PFSK-1 (cell line): ENCODE results near the gene DOCK1.

Experiments used
- FOXP2 ChIP-seq: optimal IDR thresholded peaks from 2 replicates; pipeline ENCODE3; 2011; ENCODE audit warnings: borderline replicate concordance, control low read depth, inconsistent platforms; ENCODE audit not compliant: insufficient read depth; ENCODE audit errors: extremely low read length, extremely low read depth
- POLR2AphosphoS5 ChIP-seq: IDR thresholded peaks from 2 replicates; pipeline ENCODE4 v1.6.1; 2012; ENCODE audit warnings: low read depth, mild to moderate bottlenecking, control low read depth, low read length, moderate library complexity
- SIN3A ChIP-seq: IDR thresholded peaks from 2 replicates; pipeline ENCODE4 v1.6.1; 2012; ENCODE audit warnings: mild to moderate bottlenecking, low read length, moderate library complexity, borderline replicate concordance; ENCODE audit not compliant: insufficient read depth
- TAF1 ChIP-seq: IDR thresholded peaks from 2 replicates; pipeline ENCODE4 v1.6.1; 2012; ENCODE audit warnings: low read length, control low read depth, borderline replicate concordance; ENCODE audit not compliant: insufficient read depth
- TF ChIP-seq, protein P1 (sequence below), 2 experiments: IDR thresholded peaks; 2 replicates each; pipeline versions ENCODE4 v1.6.1 to v1.8.0; 2011 to 2012; ENCODE audit warnings: low read depth in 2 of 2, low read length in 2 of 2, control low read depth in 1 of 2, inconsistent platforms in 1 of 2, mild to moderate bottlenecking in 1 of 2, moderate library complexity in 1 of 2; ENCODE audit not compliant: insufficient read depth in 1 of 2

DOCK1 gene

DNA sequence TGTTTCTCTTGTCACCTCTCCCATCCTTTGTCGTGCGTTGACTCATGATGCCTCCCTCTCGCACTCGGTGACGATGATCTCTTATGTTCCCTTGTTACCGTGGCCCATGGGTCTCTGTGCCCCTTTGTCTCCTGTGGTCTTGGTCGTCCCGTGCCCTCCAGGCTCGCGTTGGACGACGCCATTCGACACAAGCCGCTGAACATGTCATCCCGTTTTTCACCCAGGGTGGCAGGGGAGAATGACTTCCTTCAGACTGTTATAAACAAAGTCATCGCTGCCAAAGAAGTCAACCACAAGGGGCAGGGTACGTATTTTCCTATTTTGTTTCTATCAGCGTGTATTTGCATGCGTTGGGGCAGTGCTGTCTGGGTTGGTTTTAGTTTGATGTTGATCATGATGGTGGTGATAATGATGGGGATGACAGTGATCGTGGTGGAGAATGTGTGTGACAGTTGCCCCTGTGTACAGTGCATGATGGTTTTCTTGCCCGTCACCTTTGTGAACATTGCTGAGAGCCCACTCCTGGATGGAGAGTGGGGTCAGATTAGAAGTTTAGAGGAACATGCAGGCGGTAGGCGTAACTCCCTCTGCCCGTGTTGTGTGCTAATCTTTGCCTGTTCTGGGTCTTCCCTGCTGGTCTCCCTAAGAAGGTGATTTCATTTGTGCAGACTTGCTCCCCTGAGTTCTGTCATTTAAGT, 107.0 kb downstream of the DOCK1 start:
- TF ChIP-seq SIN3A (no peak), FOXP2 (no peak), TAF1 (no peak), POLR2AphosphoS5 (no peak)
- TF ChIP-seq, protein P1, sequence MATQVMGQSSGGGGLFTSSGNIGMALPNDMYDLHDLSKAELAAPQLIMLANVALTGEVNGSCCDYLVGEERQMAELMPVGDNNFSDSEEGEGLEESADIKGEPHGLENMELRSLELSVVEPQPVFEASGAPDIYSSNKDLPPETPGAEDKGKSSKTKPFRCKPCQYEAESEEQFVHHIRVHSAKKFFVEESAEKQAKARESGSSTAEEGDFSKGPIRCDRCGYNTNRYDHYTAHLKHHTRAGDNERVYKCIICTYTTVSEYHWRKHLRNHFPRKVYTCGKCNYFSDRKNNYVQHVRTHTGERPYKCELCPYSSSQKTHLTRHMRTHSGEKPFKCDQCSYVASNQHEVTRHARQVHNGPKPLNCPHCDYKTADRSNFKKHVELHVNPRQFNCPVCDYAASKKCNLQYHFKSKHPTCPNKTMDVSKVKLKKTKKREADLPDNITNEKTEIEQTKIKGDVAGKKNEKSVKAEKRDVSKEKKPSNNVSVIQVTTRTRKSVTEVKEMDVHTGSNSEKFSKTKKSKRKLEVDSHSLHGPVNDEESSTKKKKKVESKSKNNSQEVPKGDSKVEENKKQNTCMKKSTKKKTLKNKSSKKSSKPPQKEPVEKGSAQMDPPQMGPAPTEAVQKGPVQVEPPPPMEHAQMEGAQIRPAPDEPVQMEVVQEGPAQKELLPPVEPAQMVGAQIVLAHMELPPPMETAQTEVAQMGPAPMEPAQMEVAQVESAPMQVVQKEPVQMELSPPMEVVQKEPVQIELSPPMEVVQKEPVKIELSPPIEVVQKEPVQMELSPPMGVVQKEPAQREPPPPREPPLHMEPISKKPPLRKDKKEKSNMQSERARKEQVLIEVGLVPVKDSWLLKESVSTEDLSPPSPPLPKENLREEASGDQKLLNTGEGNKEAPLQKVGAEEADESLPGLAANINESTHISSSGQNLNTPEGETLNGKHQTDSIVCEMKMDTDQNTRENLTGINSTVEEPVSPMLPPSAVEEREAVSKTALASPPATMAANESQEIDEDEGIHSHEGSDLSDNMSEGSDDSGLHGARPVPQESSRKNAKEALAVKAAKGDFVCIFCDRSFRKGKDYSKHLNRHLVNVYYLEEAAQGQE (IDR thresholded peaks at IDR 0.05; ENCODE audit: insufficient read depth in 1 of 2, low read depth in 2 of 2, low read length in 2 of 2) = no peak

DNA sequence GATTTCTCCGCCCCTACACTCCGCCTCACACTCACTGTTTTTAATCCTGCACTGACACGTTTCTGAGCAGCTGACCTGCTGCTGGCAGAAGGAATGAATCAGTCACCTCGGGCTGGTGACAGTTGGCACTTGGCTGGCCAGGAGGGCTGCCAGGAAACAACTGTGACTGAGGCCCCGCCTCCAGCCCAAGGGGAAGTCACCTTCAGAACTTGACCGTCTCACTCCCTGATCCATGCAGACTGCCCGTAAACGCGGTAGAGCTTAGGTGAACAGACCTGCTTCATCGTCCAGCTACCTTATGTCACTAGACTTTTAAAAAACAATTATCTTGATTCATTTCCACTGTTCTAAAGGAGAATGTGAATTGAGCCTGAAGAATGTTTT, 107.5 kb downstream of the DOCK1 start:
- TF ChIP-seq POLR2AphosphoS5 = no peak
- TF ChIP-seq SIN3A = no peak
- TF ChIP-seq TAF1 = no peak
- no peak for TF ChIP-seq FOXP2
- TF ChIP-seq, protein P1 (IDR thresholded peaks at IDR 0.05; ENCODE audit: insufficient read depth in 1 of 2, low read depth in 2 of 2, low read length in 2 of 2) = no peak

DNA sequence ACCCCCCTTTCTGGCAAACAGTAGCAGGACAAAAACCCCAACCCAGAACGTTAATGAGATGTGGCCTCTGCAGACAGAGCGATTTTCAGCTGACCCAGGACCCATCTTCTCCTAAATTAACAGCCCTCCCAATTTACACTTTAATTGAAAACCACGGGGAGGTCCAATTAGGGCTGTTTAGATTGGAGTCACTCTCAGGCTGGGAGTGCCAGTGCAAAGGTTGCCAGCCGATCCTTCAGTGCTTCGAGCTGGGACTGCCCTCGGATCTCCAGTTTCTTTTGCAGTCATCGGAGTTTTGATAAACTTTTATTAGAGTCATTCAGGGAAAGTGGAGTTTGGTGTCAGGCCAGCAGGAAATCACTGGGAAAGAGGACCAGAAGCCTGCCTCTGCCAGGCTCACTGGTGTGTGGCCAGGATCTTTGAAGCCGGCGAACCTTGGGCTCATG, 108.0 kb downstream of the DOCK1 start:
- TF ChIP-seq SIN3A = no peak
- no peak for TF ChIP-seq POLR2AphosphoS5
- TF ChIP-seq, protein P1 (IDR thresholded peaks at IDR 0.05; ENCODE audit: insufficient read depth in 1 of 2, low read depth in 2 of 2, low read length in 2 of 2) = no peak
- no peak for TF ChIP-seq FOXP2
- TF ChIP-seq TAF1 = no peak

DNA sequence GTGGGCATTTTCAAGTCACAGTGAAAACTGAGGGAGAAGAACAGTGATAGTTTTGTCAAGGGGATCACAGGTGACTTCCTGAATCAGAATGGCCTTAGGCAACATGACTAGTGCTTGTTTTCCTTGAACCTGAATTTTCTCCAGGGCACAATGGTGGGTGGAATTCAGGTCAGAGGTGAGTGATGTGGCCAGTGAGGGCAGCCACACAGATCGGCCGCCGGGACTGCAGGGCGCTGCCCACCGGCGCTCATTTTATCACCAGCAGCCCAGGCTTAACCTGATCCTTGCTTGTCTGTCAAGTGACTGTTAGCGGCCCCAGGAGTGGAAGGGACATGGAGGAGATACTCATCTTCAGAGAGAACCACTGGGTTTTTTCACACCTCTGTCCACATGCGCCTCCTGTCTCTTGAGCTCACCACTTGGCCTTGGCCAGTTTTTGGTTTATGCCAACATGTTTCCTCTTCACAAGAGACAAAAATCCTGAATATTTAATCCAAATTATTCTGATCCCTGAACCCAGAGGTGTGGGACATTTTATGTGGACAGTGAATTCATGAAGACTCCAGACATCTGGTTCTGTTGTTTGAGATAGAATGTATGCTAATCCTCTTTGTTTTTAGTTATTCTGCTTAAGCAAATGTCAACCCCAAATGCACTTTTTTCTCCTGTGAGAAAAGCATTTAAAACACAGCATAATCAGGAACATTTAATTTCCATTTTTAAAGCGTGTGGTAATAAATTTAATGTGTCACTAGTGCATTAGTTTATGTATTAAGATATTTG, 108.7 kb downstream of the DOCK1 start:
- TF ChIP-seq SIN3A (no peak), TAF1 (no peak), FOXP2 (no peak), POLR2AphosphoS5 (no peak)
- TF ChIP-seq, protein P1 (IDR thresholded peaks at IDR 0.05; ENCODE audit: insufficient read depth in 1 of 2, low read depth in 2 of 2, low read length in 2 of 2) = no peak
